CD14-positive monocyte (primary cell): ENCODE results near the gene ITGA6. TPM values are rescaled to one million over a fixed set of nuclear protein-coding genes. Genes with fewer than 3 reads are reported as not detected.

Source experiments
- DNase-seq, 3 donors: peaks; one replicate each; pipeline ENCODE4 v3.0.0-alpha.2; 2011 to 2022
- H2AFZ ChIP-seq: 2 replicates; pipeline ENCODE4 v1.6.0; 2012; ENCODE audit warnings: mild to moderate bottlenecking, low read depth, low read length, inconsistent platforms; ENCODE audit not compliant: insufficient read depth, poor library complexity, severe bottlenecking
- H3K27ac ChIP-seq, 2 donors: 1 replicate in 1 of 2; 2 replicates in 1 of 2; pipeline ENCODE4 v1.5.1; 2012 to 2013; ENCODE audit warnings: low read length in 2 of 2, control low read depth in 1 of 2, inconsistent platforms in 1 of 2, low read depth in 1 of 2, mild to moderate bottlenecking in 1 of 2
- H3K27me3 ChIP-seq, 2 donors: one replicate each; pipeline versions ENCODE4 v1.6.0 to v1.6.1; 2011 to 2013; ENCODE audit warnings: low read length in 2 of 2; ENCODE audit not compliant: control insufficient read depth in 2 of 2, insufficient read depth in 2 of 2
- H3K36me3 ChIP-seq, 2 donors: replicated peaks in 1 of 2; 1 replicate in 1 of 2; 2 replicates in 1 of 2; pipeline versions ENCODE4 v1.5.1 to v1.6.1; 2012 to 2013; ENCODE audit warnings: low read length in 2 of 2, control low read depth in 1 of 2, inconsistent platforms in 1 of 2, mild to moderate bottlenecking in 1 of 2; ENCODE audit not compliant: insufficient read depth in 2 of 2, control insufficient read depth in 1 of 2
- H3K4me1 ChIP-seq, 2 donors: 1 replicate in 1 of 2; 2 replicates in 1 of 2; pipeline versions ENCODE4 v1.5.1 to v1.6.1; 2012 to 2013; ENCODE audit warnings: low read length in 2 of 2, control low read depth in 1 of 2, inconsistent platforms in 1 of 2, mild to moderate bottlenecking in 1 of 2, moderate library complexity in 1 of 2; ENCODE audit not compliant: insufficient read depth in 2 of 2, control insufficient read depth in 1 of 2
- H3K4me2 ChIP-seq: replicated peaks from 2 replicates; pipeline ENCODE3; 2012; ENCODE audit warnings: low read length, moderate library complexity, mild to moderate bottlenecking; ENCODE audit not compliant: poor library complexity, severe bottlenecking; ENCODE audit errors: extremely low read depth
- H3K4me3 ChIP-seq, 3 experiments: fragments of 200-600 bp in 1 of 3; sonication (generic) in 1 of 3; replicated peaks in 1 of 3; 1 replicate in 2 of 3; 2 replicates in 1 of 3; pipeline ENCODE4 v1.5.1; 2011 to 2013; ENCODE audit warnings: low read length in 3 of 3, mild to moderate bottlenecking in 3 of 3, control low read depth in 2 of 3, low read depth in 2 of 3, inconsistent platforms in 1 of 3, moderate library complexity in 1 of 3
- H3K79me2 ChIP-seq: 2 replicates; pipeline ENCODE4 v1.6.0; 2012; ENCODE audit warnings: mild to moderate bottlenecking, control low read depth, inconsistent platforms, low read length, moderate library complexity; ENCODE audit not compliant: insufficient read depth
- H3K9ac ChIP-seq: 2 replicates; pipeline ENCODE4 v1.6.0; 2017; ENCODE audit warnings: low read length, mild to moderate bottlenecking; ENCODE audit not compliant: insufficient read depth, poor library complexity, severe bottlenecking
- H3K9me3 ChIP-seq, 2 donors: replicated peaks in 1 of 2; 1 replicate in 1 of 2; 2 replicates in 1 of 2; pipeline versions ENCODE4 v1.5.1 to v1.6.1; 2012 to 2013; ENCODE audit warnings: low read length in 2 of 2, control low read depth in 1 of 2; ENCODE audit not compliant: control insufficient read depth in 1 of 2, insufficient read depth in 1 of 2
- H4K20me1 ChIP-seq: 2 replicates; pipeline ENCODE4 v1.6.0; 2012; ENCODE audit warnings: mild to moderate bottlenecking, low read length, control low read depth, moderate library complexity; ENCODE audit not compliant: insufficient read depth
- H3K27ac Mint-ChIP-seq, 7 donors: one replicate each; pipeline ENCODE4 v1.8.0; 2020; ENCODE audit warnings: mild to moderate bottlenecking in 7 of 7, mixed read lengths in 7 of 7, moderate library complexity in 6 of 7, inconsistent platforms in 2 of 7
- H3K27me3 Mint-ChIP-seq, 3 donors: one replicate each; pipeline ENCODE4 v1.8.0; 2021 to 2022; ENCODE audit warnings: low read depth in 3 of 3, mild to moderate bottlenecking in 3 of 3, mixed read lengths in 3 of 3, moderate library complexity in 3 of 3, inconsistent platforms in 1 of 3
- H3K36me3 Mint-ChIP-seq, 2 donors: one replicate each; pipeline ENCODE4 v1.8.0; 2020; ENCODE audit warnings: mixed read lengths in 2 of 2, inconsistent platforms in 1 of 2, mild to moderate bottlenecking in 1 of 2
- H3K4me1 Mint-ChIP-seq: one replicate; pipeline ENCODE4 v1.8.0; 2020; ENCODE audit warnings: mild to moderate bottlenecking, mixed read lengths
- H3K4me3 Mint-ChIP-seq, 2 donors: one replicate each; pipeline ENCODE4 v1.8.0; 2020; ENCODE audit warnings: mild to moderate bottlenecking in 2 of 2, mixed read lengths in 2 of 2, moderate library complexity in 1 of 2
- H3K9me3 Mint-ChIP-seq, 7 donors: one replicate each; pipeline ENCODE4 v1.8.0; 2020 to 2022; ENCODE audit warnings: mixed read lengths in 7 of 7, mild to moderate bottlenecking in 6 of 7, moderate library complexity in 6 of 7, inconsistent platforms in 2 of 7
- CTCF ChIP-seq: fragments of 200-600 bp; IDR thresholded peaks from one replicate; pipeline ENCODE4 v1.8.0; 2022; ENCODE audit warnings: antibody characterized with exemption, mild to moderate bottlenecking
- WGBS: methylation state at CpG from one replicate; pipeline ENCODE4 v1.1.5; 2013; ENCODE audit warnings: missing lambda C conversion rate; ENCODE audit not compliant: insufficient coverage; 5-methylcytosine and 5-hydroxymethylcytosine counted together
- intact Hi-C, 2 donors: fragments of 100-400 bp; cut with micrococcal nuclease; formaldehyde crosslinking; loops; one replicate each; pipeline versions ENCODE4 v1.15.0 to v1.15.1; 2023
- polyA plus RNA-seq, 3 donors: library from polyadenylated mRNA; depleted of rRNA in 1 of 3; unstranded in 2 of 3; stranded (reverse) in 1 of 3; fragments of 300-500 nt in 2 of 3; fragments of >200 nt in 1 of 3; fragmentation: Illumina TruSeq in 2 of 3; gene quantifications; 1 replicate in 2 of 3; 2 replicates in 1 of 3; pipeline ENCODE4 v1.2.3, GENCODE V29; 2012 to 2021

Gene ITGA6
- polyA plus RNA-seq, 3 donors, result 0.01 to 0.36 (median 0.20) TPM

GRCh38 chr2:172428832-172429210, 1.4 kb downstream of the ITGA6 start:
- no peak for DNase-seq
- Mint-ChIP-seq H3K36me3 (peaks cover 2 to 3% of the 10 kb centered on the region in 2 donors), H3K4me1 (peaks cover 24% of the 10 kb centered on the region), H3K9me3 (peaks cover 0 to 4% (median 3%) of the 10 kb centered on the region in 7 donors), H3K4me3 (peak overlapping the region; percentile 79 to 91), H3K27me3 (peaks cover 45 to 67% (median 66%) of the 10 kb centered on the region in 3 donors), H3K27ac (peak overlapping the region in 1 of 7 donors; percentile 40)
- Histone ChIP-seq H2AFZ (peak overlapping the region; percentile 82), H3K79me2 (no peaks in the 10 kb centered on the region), H3K4me1 (peaks cover 11 to 27% of the 10 kb centered on the region in 2 donors), H3K4me2 (peak overlapping the region; percentile 96), H3K9ac (no peak overlapping the region), H3K4me3 (peak overlapping the region in 2 of 3 experiments; percentile 43 to 79), H3K36me3 (no peaks in the 10 kb centered on the region), H3K9me3 (peaks cover 0 to 7% of the 10 kb centered on the region in 2 donors), H3K27ac (no peak overlapping the region), H4K20me1 (no peaks in the 10 kb centered on the region), H3K27me3 (peaks cover 50 to 77% of the 10 kb centered on the region in 2 donors)
- 0% methylated on average over 3 of the region's 9 CpGs for WGBS
- no peak for TF ChIP-seq CTCF
- intact Hi-C loops, result loop anchor here in 1 of 2 donors (10.0 kb wide), 1 partner anchor 134 kb away; no protein-coding TSS in a partner anchor

GRCh38 chr2:172429301-172429968, 2.0 kb downstream of the ITGA6 start:
- Mint-ChIP-seq H3K36me3 (peaks cover 2 to 3% of the 10 kb centered on the region in 2 donors), H3K27ac (no peak overlapping the region), H3K4me3 (peak overlapping the region in 1 of 2 donors; percentile 91), H3K4me1 (peaks cover 26% of the 10 kb centered on the region), H3K9me3 (peaks cover 0 to 4% (median 3%) of the 10 kb centered on the region in 7 donors), H3K27me3 (peaks cover 45 to 67% (median 66%) of the 10 kb centered on the region in 3 donors)
- no peak for DNase-seq
- no peaks in the 10 kb centered on the region for H4K20me1 ChIP-seq
- H3K79me2 ChIP-seq, result no peaks in the 10 kb centered on the region
- no peak overlapping the region for H3K4me3 ChIP-seq
- peaks cover 50 to 78% of the 10 kb centered on the region in 2 donors for H3K27me3 ChIP-seq
- H3K4me1 ChIP-seq, result peaks cover 11 to 29% of the 10 kb centered on the region in 2 donors
- no peak overlapping the region for H2AFZ ChIP-seq
- intact Hi-C loops, result loop anchor here in 1 of 2 donors (10.0 kb wide), 1 partner anchor 135 kb away; no protein-coding TSS in a partner anchor
- H3K9me3 ChIP-seq, result peaks cover 0 to 7% of the 10 kb centered on the region in 2 donors
- no peak overlapping the region for H3K27ac ChIP-seq
- WGBS, result 10% methylated on average over 7 of the region's 9 CpGs
- no peak overlapping the region for H3K4me2 ChIP-seq
- H3K36me3 ChIP-seq, result no peaks in the 10 kb centered on the region
- H3K9ac ChIP-seq, result no peak overlapping the region
- no peak for TF ChIP-seq CTCF
